ENCODE data around the gene ESAM. TPM values are rescaled to one million over a fixed set of nuclear protein-coding genes. Genes with fewer than 3 reads are reported as not detected.
A peak's percentile ranks its signal among the peaks of the same experiment; 100 is the strongest.

The ESAM gene, protein sequence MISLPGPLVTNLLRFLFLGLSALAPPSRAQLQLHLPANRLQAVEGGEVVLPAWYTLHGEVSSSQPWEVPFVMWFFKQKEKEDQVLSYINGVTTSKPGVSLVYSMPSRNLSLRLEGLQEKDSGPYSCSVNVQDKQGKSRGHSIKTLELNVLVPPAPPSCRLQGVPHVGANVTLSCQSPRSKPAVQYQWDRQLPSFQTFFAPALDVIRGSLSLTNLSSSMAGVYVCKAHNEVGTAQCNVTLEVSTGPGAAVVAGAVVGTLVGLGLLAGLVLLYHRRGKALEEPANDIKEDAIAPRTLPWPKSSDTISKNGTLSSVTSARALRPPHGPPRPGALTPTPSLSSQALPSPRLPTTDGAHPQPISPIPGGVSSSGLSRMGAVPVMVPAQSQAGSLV
- 9.4 TPM for total RNA-seq

- peak within 1 kb of the TSS; percentile 86 for H3K27ac ChIP-seq (ENCODE audit: low read depth, low read length)
- peaks cover 52 to 58% (median 54%) of the 10 kb centered on the region in 3 donors for H3K27me3 ChIP-seq (ENCODE audit: control insufficient read depth in 3 of 3, insufficient read depth in 3 of 3, low read length in 3 of 3)
- peak within 1 kb of the TSS; percentile 70 to 79 (median 72) for H3K9ac ChIP-seq (ENCODE audit: low read depth in 1 of 3, low read length in 3 of 3)
- peaks cover 0 to 12% (median 4%) of the 10 kb centered on the region in 3 donors for H3K36me3 ChIP-seq (ENCODE audit: control insufficient read depth in 3 of 3, insufficient read depth in 3 of 3, low read length in 3 of 3)
- peak within 1 kb of the TSS; percentile 68 to 79 (median 74) for H3K4me3 ChIP-seq (ENCODE audit: low read length in 3 of 3)
- peaks cover 29 to 41% (median 31%) of the 10 kb centered on the region in 3 donors for H3K4me1 ChIP-seq (ENCODE audit: control insufficient read depth in 3 of 3, insufficient read depth in 3 of 3, low read length in 3 of 3)
- no peaks in the 10 kb centered on the region for H3K9me3 ChIP-seq (ENCODE audit: control insufficient read depth in 3 of 3, low read length in 3 of 3)
Observed at GRCh38 chr11:124762105-124762623, at the start of gene ESAM. ESAM (minus strand) TSS chr11:124762290; CDS start chr11:124762154, 136 bp downstream.

DNA sequence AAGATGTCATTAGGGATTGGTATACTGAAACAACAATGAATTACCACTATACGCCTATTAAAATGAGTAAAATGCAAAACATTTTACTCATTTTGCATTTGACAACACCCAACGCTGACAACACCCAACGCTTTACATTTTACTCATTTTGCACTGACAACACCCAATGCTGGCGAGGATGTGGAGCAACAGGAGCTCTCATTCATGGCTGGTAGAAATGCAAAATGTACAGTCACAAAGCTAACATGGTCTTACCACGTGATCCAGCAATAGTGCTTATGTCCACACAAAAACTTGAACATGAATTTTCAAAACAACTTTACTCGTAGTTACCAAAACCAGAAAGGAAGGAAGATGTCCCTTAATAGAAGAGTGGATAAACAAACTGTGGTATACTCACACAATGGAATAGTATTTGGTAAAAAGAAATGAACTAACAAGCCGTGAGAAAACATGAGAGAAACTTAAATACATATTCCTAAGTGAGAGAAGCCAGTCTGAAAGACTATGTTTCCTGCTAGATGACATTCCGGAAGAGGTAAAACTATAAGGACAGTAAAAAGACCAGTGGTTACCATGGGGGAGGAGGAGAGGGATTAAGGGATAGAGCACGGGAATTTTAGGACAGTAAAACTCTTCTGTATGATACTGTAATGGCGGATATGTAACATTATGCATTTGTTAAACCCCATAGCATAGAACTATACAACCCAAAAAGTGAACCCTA lies 49.5 kb upstream of the ESAM start:
- H3K27me3 ChIP-seq (ENCODE audit: control insufficient read depth in 3 of 3, insufficient read depth in 3 of 3, low read length in 3 of 3), result peaks cover 0 to 3% (median 2%) of the 10 kb centered on the region in 3 donors
- peaks cover 0 to 8% (median 5%) of the 10 kb centered on the region in 3 donors for H3K36me3 ChIP-seq (ENCODE audit: control insufficient read depth in 3 of 3, insufficient read depth in 3 of 3, low read length in 3 of 3)
- no peak overlapping the region for H3K9ac ChIP-seq (ENCODE audit: low read depth in 1 of 3, low read length in 3 of 3)
- no peaks in the 10 kb centered on the region for H3K4me1 ChIP-seq (ENCODE audit: control insufficient read depth in 3 of 3, insufficient read depth in 3 of 3, low read length in 3 of 3)
- no peak overlapping the region for H3K4me3 ChIP-seq (ENCODE audit: low read length in 3 of 3)
- H3K27ac ChIP-seq (ENCODE audit: low read depth, low read length), result no peak overlapping the region
- H3K9me3 ChIP-seq (ENCODE audit: control insufficient read depth in 3 of 3, low read length in 3 of 3), result no peaks in the 10 kb centered on the region

- Histone ChIP-seq H3K9ac (ENCODE audit: low read depth in 1 of 3, low read length in 3 of 3) (no peak overlapping the region), H3K4me1 (ENCODE audit: control insufficient read depth in 3 of 3, insufficient read depth in 3 of 3, low read length in 3 of 3) (no peaks in the 10 kb centered on the region), H3K27ac (ENCODE audit: low read depth, low read length) (no peak overlapping the region), H3K9me3 (ENCODE audit: control insufficient read depth in 3 of 3, low read length in 3 of 3) (no peaks in the 10 kb centered on the region), H3K4me3 (ENCODE audit: low read length in 3 of 3) (no peak overlapping the region), H3K36me3 (ENCODE audit: control insufficient read depth in 3 of 3, insufficient read depth in 3 of 3, low read length in 3 of 3) (peaks cover 8 to 21% (median 17%) of the 10 kb centered on the region in 3 donors), H3K27me3 (ENCODE audit: control insufficient read depth in 3 of 3, insufficient read depth in 3 of 3, low read length in 3 of 3) (no peaks in the 10 kb centered on the region)
Observed at GRCh38 chr11:124807660-124808270, 45.7 kb upstream of the ESAM start.

DNA sequence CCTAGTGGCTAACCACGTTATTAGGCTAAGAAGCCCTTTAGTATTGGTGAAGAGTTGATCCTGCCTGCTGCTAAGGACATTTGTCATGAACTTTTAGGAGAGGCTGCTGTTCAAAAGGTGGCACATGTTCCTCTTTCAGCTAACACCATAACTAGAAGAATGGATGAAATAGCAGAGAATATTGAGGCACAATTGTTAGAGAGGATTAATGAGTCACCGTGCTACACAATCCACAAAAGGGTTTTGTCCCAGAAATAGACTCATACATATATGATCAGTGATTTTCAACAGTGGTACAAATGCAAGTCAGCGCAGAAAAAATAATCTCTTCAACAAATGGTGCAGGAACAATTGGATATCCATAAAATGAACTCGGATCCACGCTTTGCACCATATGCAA lies 45.1 kb upstream of the ESAM start:
- no peak overlapping the region for H3K9ac ChIP-seq (ENCODE audit: low read depth in 1 of 3, low read length in 3 of 3)
- no peak overlapping the region for H3K27ac ChIP-seq (ENCODE audit: low read depth, low read length)
- no peak overlapping the region for H3K4me3 ChIP-seq (ENCODE audit: low read length in 3 of 3)
- no peaks in the 10 kb centered on the region for H3K9me3 ChIP-seq (ENCODE audit: control insufficient read depth in 3 of 3, low read length in 3 of 3)
- no peaks in the 10 kb centered on the region for H3K4me1 ChIP-seq (ENCODE audit: control insufficient read depth in 3 of 3, insufficient read depth in 3 of 3, low read length in 3 of 3)
- peaks cover 8 to 23% (median 17%) of the 10 kb centered on the region in 3 donors for H3K36me3 ChIP-seq (ENCODE audit: control insufficient read depth in 3 of 3, insufficient read depth in 3 of 3, low read length in 3 of 3)
- H3K27me3 ChIP-seq (ENCODE audit: control insufficient read depth in 3 of 3, insufficient read depth in 3 of 3, low read length in 3 of 3), result no peaks in the 10 kb centered on the region

GRCh38 chr11:124804884-124805283 lies 42.8 kb upstream of the ESAM start:
- Histone ChIP-seq H3K4me3 (ENCODE audit: low read length in 3 of 3) (no peak overlapping the region), H3K9ac (ENCODE audit: low read depth in 1 of 3, low read length in 3 of 3) (no peak overlapping the region)

GRCh38 chr11:124801636-124802312 lies 39.7 kb upstream of the ESAM start:
- Histone ChIP-seq H3K9ac (ENCODE audit: low read depth in 1 of 3, low read length in 3 of 3) (no peak overlapping the region), H3K4me1 (ENCODE audit: control insufficient read depth in 3 of 3, insufficient read depth in 3 of 3, low read length in 3 of 3) (peaks cover 11 to 18% (median 14%) of the 10 kb centered on the region in 3 donors), H3K36me3 (ENCODE audit: control insufficient read depth in 3 of 3, insufficient read depth in 3 of 3, low read length in 3 of 3) (peaks cover 8 to 18% (median 9%) of the 10 kb centered on the region in 3 donors), H3K27me3 (ENCODE audit: control insufficient read depth in 3 of 3, insufficient read depth in 3 of 3, low read length in 3 of 3) (no peaks in the 10 kb centered on the region), H3K27ac (ENCODE audit: low read depth, low read length) (no peak overlapping the region), H3K4me3 (ENCODE audit: low read length in 3 of 3) (no peak overlapping the region), H3K9me3 (ENCODE audit: control insufficient read depth in 3 of 3, low read length in 3 of 3) (no peaks in the 10 kb centered on the region)

More at GRCh38 chr11:124804884-124805283, 42.8 kb upstream of the ESAM start:
- Histone ChIP-seq H3K36me3 (ENCODE audit: control insufficient read depth in 3 of 3, insufficient read depth in 3 of 3, low read length in 3 of 3) (peaks cover 8 to 23% (median 17%) of the 10 kb centered on the region in 3 donors), H3K9me3 (ENCODE audit: control insufficient read depth in 3 of 3, low read length in 3 of 3) (no peaks in the 10 kb centered on the region), H3K27me3 (ENCODE audit: control insufficient read depth in 3 of 3, insufficient read depth in 3 of 3, low read length in 3 of 3) (no peaks in the 10 kb centered on the region), H3K4me1 (ENCODE audit: control insufficient read depth in 3 of 3, insufficient read depth in 3 of 3, low read length in 3 of 3) (peaks cover 0 to 7% (median 2%) of the 10 kb centered on the region in 3 donors), H3K27ac (ENCODE audit: low read depth, low read length) (no peak overlapping the region)

DNA sequence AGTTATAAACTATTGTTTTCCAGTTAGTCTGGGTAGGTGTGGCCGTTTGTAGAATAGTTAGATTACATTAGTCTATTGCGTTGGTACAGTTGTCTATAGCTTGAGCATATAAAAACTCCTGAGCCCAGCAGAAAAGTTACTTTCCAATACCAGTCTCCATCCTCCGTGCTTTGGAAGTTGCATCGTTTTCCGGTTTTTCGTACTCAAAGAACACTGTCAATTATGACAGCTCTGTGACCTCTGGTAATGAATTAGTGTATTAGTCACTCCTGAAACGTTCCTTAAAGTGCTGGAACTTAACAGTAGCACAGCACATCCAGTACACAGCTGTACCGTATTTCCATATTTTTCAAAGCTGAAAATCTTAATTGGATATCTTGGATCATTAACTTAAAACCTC lies 38.9 kb upstream of the ESAM start:
- Histone ChIP-seq H3K9ac (ENCODE audit: low read depth in 1 of 3, low read length in 3 of 3) (peak overlapping the region; percentile 89 to 92 (median 90)), H3K27me3 (ENCODE audit: control insufficient read depth in 3 of 3, insufficient read depth in 3 of 3, low read length in 3 of 3) (no peaks in the 10 kb centered on the region), H3K27ac (ENCODE audit: low read depth, low read length) (peak overlapping the region; percentile 95), H3K9me3 (ENCODE audit: control insufficient read depth in 3 of 3, low read length in 3 of 3) (no peaks in the 10 kb centered on the region), H3K4me3 (ENCODE audit: low read length in 3 of 3) (peak overlapping the region; percentile 82 to 92 (median 86)), H3K4me1 (ENCODE audit: control insufficient read depth in 3 of 3, insufficient read depth in 3 of 3, low read length in 3 of 3) (peaks cover 11 to 18% (median 14%) of the 10 kb centered on the region in 3 donors), H3K36me3 (ENCODE audit: control insufficient read depth in 3 of 3, insufficient read depth in 3 of 3, low read length in 3 of 3) (peaks cover 7 to 14% (median 7%) of the 10 kb centered on the region in 3 donors)

GRCh38 chr11:124800226-124800929 lies 38.3 kb upstream of the ESAM start, which contains the start of gene MSANTD2:
MSANTD2 (minus strand) TSS chr11:124800406; CDS start chr11:124800380, 26 bp downstream.
- Histone ChIP-seq H3K4me3 (ENCODE audit: low read length in 3 of 3) (peak within 1 kb of the TSS; percentile 82 to 92 (median 86)), H3K27me3 (ENCODE audit: control insufficient read depth in 3 of 3, insufficient read depth in 3 of 3, low read length in 3 of 3) (no peaks in the 10 kb centered on the region), H3K4me1 (ENCODE audit: control insufficient read depth in 3 of 3, insufficient read depth in 3 of 3, low read length in 3 of 3) (peaks cover 11 to 18% (median 14%) of the 10 kb centered on the region in 3 donors), H3K9ac (ENCODE audit: low read depth in 1 of 3, low read length in 3 of 3) (peak within 1 kb of the TSS; percentile 89 to 92 (median 90)), H3K27ac (ENCODE audit: low read depth, low read length) (peak within 1 kb of the TSS; percentile 95), H3K36me3 (ENCODE audit: control insufficient read depth in 3 of 3, insufficient read depth in 3 of 3, low read length in 3 of 3) (peaks cover under 1 to 7% (median under 1%) of the 10 kb centered on the region in 3 donors), H3K9me3 (ENCODE audit: control insufficient read depth in 3 of 3, low read length in 3 of 3) (no peaks in the 10 kb centered on the region)

All from skeletal muscle tissue (tissue), 4 donors.